Measurements from ENCODE around the gene TMX1. TPM values are rescaled to one million over a fixed set of nuclear protein-coding genes. Genes with fewer than 3 reads are reported as not detected.
A peak's percentile ranks its signal among the peaks of the same experiment; 100 is the strongest.

Gene TMX1
- total RNA-seq, 1 donor: 55.4 TPM

- DNase-seq (ENCODE audit: insufficient read length, low spot score, missing footprints): no peak
- Histone ChIP-seq H3K4me3 (ENCODE audit: insufficient read depth, low read length) (no peak overlapping the region), H3K79me2 (ENCODE audit: insufficient read depth, low read length) (peaks cover 53% of the 10 kb centered on the region)
Observed at GRCh38 chr14:51246032-51246431, 6.0 kb downstream of the TMX1 start.

GRCh38 chr14:51248016-51248987 is 8.3 kb downstream of the TMX1 start:
- no peak for TF ChIP-seq CTCF (IDR thresholded peaks at IDR 0.05; ENCODE audit: extremely low read depth, low read depth, low read length)
- peak; percentile 15 for DNase-seq (ENCODE audit: insufficient read length, low spot score, missing footprints)
- Histone ChIP-seq H2AFZ (ENCODE audit: low read length) (no peak overlapping the region), H3K36me3 (ENCODE audit: insufficient read depth, low read length) (peaks cover 34% of the 10 kb centered on the region), H3K4me2 (ENCODE audit: insufficient read depth, low read length) (no peak overlapping the region), H3K4me3 (ENCODE audit: insufficient read depth, low read length) (no peak overlapping the region), H3K27me3 (ENCODE audit: insufficient read depth, low read length) (no peaks in the 10 kb centered on the region), H3K79me2 (ENCODE audit: insufficient read depth, low read length) (peaks cover 30% of the 10 kb centered on the region), H3K4me1 (ENCODE audit: insufficient read depth, low read length) (peaks cover under 1% of the 10 kb centered on the region), H3K9me3 (ENCODE audit: low read depth, low read length) (no peaks in the 10 kb centered on the region), H4K20me1 (ENCODE audit: insufficient read depth, low read length) (no peaks in the 10 kb centered on the region), H3K27ac (ENCODE audit: low read depth, low read length) (no peak overlapping the region)

More at GRCh38 chr14:51246032-51246431, 6.0 kb downstream of the TMX1 start:
- no peak overlapping the region for H3K27ac ChIP-seq (ENCODE audit: low read depth, low read length)
- H4K20me1 ChIP-seq (ENCODE audit: insufficient read depth, low read length): peaks cover 5% of the 10 kb centered on the region
- H3K36me3 ChIP-seq (ENCODE audit: insufficient read depth, low read length): peaks cover 25% of the 10 kb centered on the region
- H3K4me2 ChIP-seq (ENCODE audit: insufficient read depth, low read length): no peak overlapping the region
- no peaks in the 10 kb centered on the region for H3K27me3 ChIP-seq (ENCODE audit: insufficient read depth, low read length)
- peaks cover 18% of the 10 kb centered on the region for H3K4me1 ChIP-seq (ENCODE audit: insufficient read depth, low read length)
- no peaks in the 10 kb centered on the region for H3K9me3 ChIP-seq (ENCODE audit: low read depth, low read length)
- H2AFZ ChIP-seq (ENCODE audit: low read length): no peak overlapping the region
- TF ChIP-seq CTCF (IDR thresholded peaks at IDR 0.05; ENCODE audit: extremely low read depth, low read depth, low read length): no peak

DNA sequence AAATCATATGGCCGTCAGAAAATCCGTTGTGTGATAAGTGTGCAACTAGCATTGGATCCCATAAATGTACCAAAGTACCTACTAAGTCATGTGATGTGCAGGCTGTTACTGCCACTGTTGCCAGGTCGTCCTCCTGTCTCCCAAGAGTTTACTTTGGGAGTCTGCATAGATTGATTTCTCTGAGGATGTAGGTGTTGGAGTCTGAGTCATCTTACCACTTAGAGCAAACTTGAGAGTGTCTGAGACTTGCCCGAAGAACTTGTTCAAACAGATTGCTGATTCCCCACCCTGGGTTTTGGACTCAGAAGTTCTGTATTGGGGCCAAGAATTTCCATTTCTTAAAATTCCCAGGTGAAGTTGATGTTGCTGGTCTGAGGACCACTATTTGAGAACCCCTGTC is 11.4 kb downstream of the TMX1 start:
- Histone ChIP-seq H3K27me3 (ENCODE audit: insufficient read depth, low read length) (no peaks in the 10 kb centered on the region), H3K9me3 (ENCODE audit: low read depth, low read length) (no peaks in the 10 kb centered on the region), H4K20me1 (ENCODE audit: insufficient read depth, low read length) (no peaks in the 10 kb centered on the region), H3K36me3 (ENCODE audit: insufficient read depth, low read length) (peaks cover 41% of the 10 kb centered on the region), H3K79me2 (ENCODE audit: insufficient read depth, low read length) (no peaks in the 10 kb centered on the region), H3K4me1 (ENCODE audit: insufficient read depth, low read length) (no peaks in the 10 kb centered on the region), H3K27ac (ENCODE audit: low read depth, low read length) (no peak overlapping the region), H3K4me3 (ENCODE audit: insufficient read depth, low read length) (no peak overlapping the region), H2AFZ (ENCODE audit: low read length) (no peak overlapping the region), H3K4me2 (ENCODE audit: insufficient read depth, low read length) (no peak overlapping the region)
- no peak for DNase-seq (ENCODE audit: insufficient read length, low spot score, missing footprints)
- TF ChIP-seq CTCF (IDR thresholded peaks at IDR 0.05; ENCODE audit: extremely low read depth, low read depth, low read length): no peak

DNA sequence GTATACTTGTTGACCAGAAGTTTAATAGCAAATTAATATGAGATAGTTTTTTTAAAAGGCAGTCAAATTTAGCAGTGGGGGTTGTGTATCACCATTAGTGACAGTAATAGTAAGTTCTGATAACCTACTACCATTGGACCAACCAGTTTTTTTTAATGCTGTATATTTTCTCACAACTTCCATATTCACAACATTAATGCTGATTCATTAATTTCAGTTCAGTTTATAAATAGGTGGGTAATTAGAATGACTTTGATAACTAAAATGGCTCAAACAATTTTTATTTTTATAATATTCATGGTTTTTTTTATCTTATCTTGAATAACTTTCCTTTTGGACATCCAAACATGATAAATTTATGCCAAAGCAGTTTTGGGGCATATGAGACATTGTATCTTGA is 13.8 kb downstream of the TMX1 start:
- Histone ChIP-seq H3K27me3 (ENCODE audit: insufficient read depth, low read length) (no peaks in the 10 kb centered on the region), H2AFZ (ENCODE audit: low read length) (no peak overlapping the region), H3K4me1 (ENCODE audit: insufficient read depth, low read length) (no peaks in the 10 kb centered on the region), H3K4me2 (ENCODE audit: insufficient read depth, low read length) (no peak overlapping the region), H3K9me3 (ENCODE audit: low read depth, low read length) (no peaks in the 10 kb centered on the region), H3K79me2 (ENCODE audit: insufficient read depth, low read length) (no peaks in the 10 kb centered on the region), H3K36me3 (ENCODE audit: insufficient read depth, low read length) (peaks cover 38% of the 10 kb centered on the region), H4K20me1 (ENCODE audit: insufficient read depth, low read length) (no peaks in the 10 kb centered on the region), H3K4me3 (ENCODE audit: insufficient read depth, low read length) (no peak overlapping the region), H3K27ac (ENCODE audit: low read depth, low read length) (no peak overlapping the region)
- DNase-seq (ENCODE audit: insufficient read length, low spot score, missing footprints): no peak
- TF ChIP-seq CTCF (IDR thresholded peaks at IDR 0.05; ENCODE audit: extremely low read depth, low read depth, low read length): no peak

Measured in osteoblast (primary cell).